A549 (cell line): ENCODE data around the gene WDR19.

Source experiments
- BCL3 ChIP-seq: fragments of >200 bp; sonication (Bioruptor Twin); formaldehyde crosslinking; IDR thresholded peaks from 3 replicates; pipeline ENCODE4 v1.6.1; 2016
- CTCF ChIP-seq: fragments of >200 bp; sonication (Bioruptor Twin); formaldehyde crosslinking; IDR thresholded peaks from 3 replicates; pipeline ENCODE4 v1.5.1; 2016

- no peak for TF ChIP-seq CTCF
- no peak for TF ChIP-seq BCL3
Measured at GRCh38 chr4:39179681-39180080, 2.6 kb upstream of the WDR19 start.
